ENCODE results near the gene ADGRB3. TPM values are rescaled to one million over a fixed set of nuclear protein-coding genes. Genes with fewer than 3 reads are reported as not detected.
"Not testable (repeated sequence)": the region's sequence is repeated elsewhere in the genome, so short reads cannot be mapped to it uniquely, and the experiment has no call there.

Gene ADGRB3
- total RNA-seq, 1 donor from 2014 or later, result 0.05 TPM

GRCh38 chr6:69422020-69422419 lies 786.9 kb downstream of the ADGRB3 start:
- no peak for DNase-seq (ENCODE audit: low read depth)

GRCh38 chr6:69422475-69422874 lies 787.4 kb downstream of the ADGRB3 start:
- no peak for DNase-seq (ENCODE audit: low read depth)

- no peak for DNase-seq (ENCODE audit: low read depth)
Measured at GRCh38 chr6:69423785-69424184, 788.7 kb downstream of the ADGRB3 start.

DNA sequence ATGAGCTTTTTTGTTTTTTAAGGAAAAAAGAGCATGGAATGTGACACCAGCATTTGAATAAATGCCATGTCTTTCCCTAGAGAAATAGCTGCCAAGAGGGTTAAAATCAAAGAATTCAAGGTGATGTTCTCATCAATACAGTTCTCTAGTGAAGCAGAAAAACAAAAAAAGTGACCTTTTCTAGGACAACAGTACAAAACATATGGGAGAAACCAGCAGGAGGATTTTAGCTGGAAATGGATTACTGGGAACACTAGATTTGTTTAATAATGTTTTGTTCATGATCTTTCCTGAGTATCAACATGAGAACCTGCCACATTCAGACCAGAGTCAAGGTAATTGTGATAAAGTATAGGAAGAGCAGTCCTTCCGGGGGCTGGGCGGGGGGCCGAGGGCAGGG lies 789.5 kb downstream of the ADGRB3 start:
- no peak for DNase-seq (ENCODE audit: low read depth)

GRCh38 chr6:69427882-69428281 lies 792.8 kb downstream of the ADGRB3 start:
- no peak for DNase-seq (ENCODE audit: low read depth)

- not testable (repeated sequence) for DNase-seq (ENCODE audit: low read depth)
Measured at GRCh38 chr6:69432168-69432567, 797.1 kb downstream of the ADGRB3 start.

- DNase-seq (ENCODE audit: low read depth), result not testable (repeated sequence)
Measured at GRCh38 chr6:69433116-69433515, 798.0 kb downstream of the ADGRB3 start.

- no peak for DNase-seq (ENCODE audit: low read depth)
Measured at GRCh38 chr6:69438113-69438512, 803.0 kb downstream of the ADGRB3 start.

Measured in renal cortical epithelial cell (primary cell).